ENCODE data around the gene CPLX1.

The CPLX1 gene

GRCh38 chr4:831483-831805, 5.5 kb upstream of the CPLX1 start:
- DNase-seq, result no peak

- no peak for DNase-seq
Observed at GRCh38 chr4:830601-831482, 4.9 kb upstream of the CPLX1 start.

GRCh38 chr4:829761-830600, 4.1 kb upstream of the CPLX1 start:
- DNase-seq, result no peak

- no peak for DNase-seq
Observed at GRCh38 chr4:829291-829690, 3.4 kb upstream of the CPLX1 start.

GRCh38 chr4:828641-829271, 2.8 kb upstream of the CPLX1 start:
- DNase-seq, result no peak

GRCh38 chr4:827209-828081, 1.5 kb upstream of the CPLX1 start:
- DNase-seq, result no peak

- no peak for DNase-seq
Observed at GRCh38 chr4:826508-827208, 729 bp upstream of the CPLX1 start.

GRCh38 chr4:825063-825970, 612 bp downstream of the CPLX1 start:
- DNase-seq, result no peak

- no peak for DNase-seq
Observed at GRCh38 chr4:824461-825062, 1.4 kb downstream of the CPLX1 start.

GRCh38 chr4:823761-824460, 2.0 kb downstream of the CPLX1 start:
- no peak for DNase-seq

- no peak for DNase-seq
Observed at GRCh38 chr4:823176-823760, 2.7 kb downstream of the CPLX1 start.

GRCh38 chr4:822361-823175, 3.4 kb downstream of the CPLX1 start:
- no peak for DNase-seq

GRCh38 chr4:821631-822030, 4.3 kb downstream of the CPLX1 start:
- no peak for DNase-seq

GRCh38 chr4:821181-821591, 4.7 kb downstream of the CPLX1 start:
- DNase-seq, result no peak

- DNase-seq, result no peak
Observed at GRCh38 chr4:820230-821172, 5.4 kb downstream of the CPLX1 start.

GRCh38 chr4:819401-820229, 6.3 kb downstream of the CPLX1 start:
- DNase-seq, result no peak
